ENCODE measurements around the gene TAB2.
"Not testable (repeated sequence)": the region's sequence is repeated elsewhere in the genome, so short reads cannot be mapped to it uniquely, and the experiment has no call there.

The TAB2 gene

GRCh38 chr6:149422581-149422980, 105.1 kb downstream of the TAB2 start:
- no peak for DNase-seq

GRCh38 chr6:149423964-149424440, 106.5 kb downstream of the TAB2 start:
- no peak for DNase-seq

GRCh38 chr6:149425224-149425623, 107.7 kb downstream of the TAB2 start:
- DNase-seq = no peak

GRCh38 chr6:149425754-149426153, 108.2 kb downstream of the TAB2 start:
- no peak for DNase-seq

GRCh38 chr6:149428606-149429005, 111.1 kb downstream of the TAB2 start:
- DNase-seq = no peak

GRCh38 chr6:149429427-149430360, 112.2 kb downstream of the TAB2 start:
- DNase-seq = no peak

GRCh38 chr6:149431905-149432775, 114.6 kb downstream of the TAB2 start:
- DNase-seq = peak; percentile 18

- no peak for DNase-seq
These were observed 115.9 kb downstream of the TAB2 start for GRCh38 chr6:149433405-149433804.

GRCh38 chr6:149433881-149434280, 116.4 kb downstream of the TAB2 start:
- no peak for DNase-seq

GRCh38 chr6:149435919-149436586, 118.5 kb downstream of the TAB2 start:
- DNase-seq = no peak

- no peak for DNase-seq
These were observed 119.1 kb downstream of the TAB2 start for GRCh38 chr6:149436647-149437046.

- DNase-seq = no peak
These were observed 119.7 kb downstream of the TAB2 start for GRCh38 chr6:149437212-149437611.

GRCh38 chr6:149438855-149439254, 121.3 kb downstream of the TAB2 start:
- DNase-seq = no peak

- DNase-seq = no peak
These were observed 122.1 kb downstream of the TAB2 start for GRCh38 chr6:149439626-149440025.

GRCh38 chr6:149440735-149441671, 123.5 kb downstream of the TAB2 start:
- no peak for DNase-seq

- no peak for DNase-seq
These were observed 124.2 kb downstream of the TAB2 start for GRCh38 chr6:149441740-149442139.

- DNase-seq = no peak
These were observed 126.1 kb downstream of the TAB2 start for GRCh38 chr6:149443411-149444181.

- DNase-seq = not testable (repeated sequence)
These were observed 127.0 kb downstream of the TAB2 start for GRCh38 chr6:149444360-149445094.

GRCh38 chr6:149445095-149445466, 127.6 kb downstream of the TAB2 start:
- no peak for DNase-seq

- DNase-seq = no peak
These were observed 128.1 kb downstream of the TAB2 start for GRCh38 chr6:149445573-149445972.
